DND-41 (cell line): ENCODE measurements around the gene LACTBL1.

Experiments used
- CTCF ChIP-seq: IDR thresholded peaks from 2 replicates; pipeline ENCODE4 v1.5.1; 2012; ENCODE audit warnings: borderline replicate concordance, low read length, moderate library complexity, mild to moderate bottlenecking; ENCODE audit not compliant: poor library complexity, severe bottlenecking; ENCODE audit errors: extremely low read depth
- EZH2 ChIP-seq: IDR thresholded peaks from 3 replicates; pipeline ENCODE4 v1.6.1; 2012; ENCODE audit warnings: borderline replicate concordance, low read depth, mild to moderate bottlenecking, moderate library complexity, low read length, inconsistent platforms; ENCODE audit not compliant: severe bottlenecking

GRCh38 chr1:22941257-22941656 is 31.4 kb downstream of the LACTBL1 start:
- TF ChIP-seq EZH2 (no peak), CTCF (no peak)
